Kidney epithelial cell (primary cell): ENCODE measurements around the gene ZFYVE19. TPM values are rescaled to one million over a fixed set of nuclear protein-coding genes. Genes with fewer than 3 reads are reported as not detected.

Experiments used
- DNase-seq: peaks from one replicate; pipeline ENCODE4 v3.0.0-alpha.2; 2010; ENCODE audit warnings: low read depth
- H3K27me3 ChIP-seq: 2 replicates; pipeline ENCODE4 v1.6.0; 2011; ENCODE audit warnings: low read length; ENCODE audit not compliant: control insufficient read depth, insufficient read depth
- H3K36me3 ChIP-seq: 2 replicates; pipeline ENCODE4 v1.5.1; 2011; ENCODE audit warnings: low read length; ENCODE audit not compliant: control insufficient read depth, insufficient read depth
- H3K4me3 ChIP-seq: 2 replicates; pipeline ENCODE4 v1.5.1; 2011; ENCODE audit warnings: low read depth, mild to moderate bottlenecking, control low read depth, low read length
- CTCF ChIP-seq: IDR thresholded peaks from 2 replicates; pipeline ENCODE4 v1.5.1; 2011; ENCODE audit warnings: mild to moderate bottlenecking, moderate library complexity, low read length, control low read depth, inconsistent platforms; ENCODE audit not compliant: insufficient read depth, poor library complexity, severe bottlenecking
- total RNA-seq: library from RNA; depleted of rRNA; stranded (reverse); fragments of >200 nt; gene quantifications from 2 replicates; pipeline ENCODE4 v1.2.3, GENCODE V29; 2015

The ZFYVE19 gene
- total RNA-seq, 1 donor from 2014 or later: 34.7 TPM

- DNase-seq: no peak
- H3K27me3 ChIP-seq: no peaks in the 10 kb centered on the region
- H3K4me3 ChIP-seq: no peak overlapping the region
- TF ChIP-seq CTCF: no peak
- H3K36me3 ChIP-seq: peaks cover 5% of the 10 kb centered on the region
Measured at GRCh38 chr15:40773902-40774301, 33.0 kb upstream of the ZFYVE19 start.

GRCh38 chr15:40775007-40775406 is 31.9 kb upstream of the ZFYVE19 start:
- Histone ChIP-seq H3K36me3 (peaks cover 9% of the 10 kb centered on the region), H3K27me3 (no peaks in the 10 kb centered on the region), H3K4me3 (no peak overlapping the region)
- no peak for DNase-seq
- TF ChIP-seq CTCF: no peak

GRCh38 chr15:40775740-40776536 is 31.0 kb upstream of the ZFYVE19 start:
- peaks cover 9% of the 10 kb centered on the region for H3K36me3 ChIP-seq
- H3K4me3 ChIP-seq: no peak overlapping the region
- TF ChIP-seq CTCF: no peak
- DNase-seq: no peak
- no peaks in the 10 kb centered on the region for H3K27me3 ChIP-seq

- Histone ChIP-seq H3K36me3 (peaks cover 9% of the 10 kb centered on the region), H3K27me3 (no peaks in the 10 kb centered on the region), H3K4me3 (no peak overlapping the region)
- no peak for DNase-seq
- no peak for TF ChIP-seq CTCF
Measured at GRCh38 chr15:40776537-40777141, 30.2 kb upstream of the ZFYVE19 start.

- peak; percentile 91 for TF ChIP-seq CTCF
- DNase-seq: no peak
- Histone ChIP-seq H3K27me3 (no peaks in the 10 kb centered on the region), H3K4me3 (no peak overlapping the region), H3K36me3 (peaks cover 5% of the 10 kb centered on the region)
Measured at GRCh38 chr15:40782609-40783227, 24.2 kb upstream of the ZFYVE19 start.

- Histone ChIP-seq H3K36me3 (no peaks in the 10 kb centered on the region), H3K27me3 (no peaks in the 10 kb centered on the region), H3K4me3 (no peak overlapping the region)
- DNase-seq: no peak
- TF ChIP-seq CTCF: no peak
Measured at GRCh38 chr15:40785164-40785563, 21.7 kb upstream of the ZFYVE19 start.
